MCF 10A (cell line): ENCODE measurements around the gene RAD9A. TPM values are rescaled to one million over a fixed set of nuclear protein-coding genes. Genes with fewer than 3 reads are reported as not detected.
A peak's percentile ranks its signal among the peaks of the same experiment; 100 is the strongest.
"Not testable (repeated sequence)": the region's sequence is repeated elsewhere in the genome, so short reads cannot be mapped to it uniquely, and the experiment has no call there.

Experiments used
- BruUV-seq: library from RNA; stranded (reverse); fragments of 400-500 nt; replicated peaks from 2 replicates; lab custom pipeline; 2021; lab: Mats Ljungman, UMichigan
- CTCF ChIA-PET: fragments of 300-600 bp; sonication (Branson Sonifier 250); formaldehyde crosslinking; extraction: SDS; loops from one replicate; lab custom pipeline; 2021; ENCODE audit warnings: antibody characterized with exemption, inconsistent platforms; lab: Yijun Ruan, JAX
- POLR2A ChIA-PET: fragments of 300-600, 350-650 bp; sonication (Branson Sonifier 250); formaldehyde crosslinking; extraction: SDS; loops from one replicate; lab custom pipeline; 2020; ENCODE audit warnings: antibody characterized with exemption, inconsistent platforms; lab: Yijun Ruan, JAX
- DNase-seq: peaks from one replicate; pipeline ENCODE4 v3.0.0-alpha.2; 2018; ENCODE audit not compliant: unreplicated experiment
- H3K27ac Mint-ChIP-seq: one replicate; pipeline ENCODE4 v1.8.0; 2022; ENCODE audit warnings: mild to moderate bottlenecking, low read depth, mixed read lengths; ENCODE audit not compliant: unreplicated experiment
- H3K27me3 Mint-ChIP-seq: one replicate; pipeline ENCODE4 v1.8.0; 2022; ENCODE audit warnings: mixed read lengths; ENCODE audit not compliant: insufficient read depth, unreplicated experiment
- H3K36me3 Mint-ChIP-seq: one replicate; pipeline ENCODE4 v1.8.0; 2022; ENCODE audit warnings: mild to moderate bottlenecking, moderate library complexity, mixed read lengths; ENCODE audit not compliant: insufficient read depth, unreplicated experiment
- H3K4me1 Mint-ChIP-seq: one replicate; pipeline ENCODE4 v1.8.0; 2022; ENCODE audit warnings: mixed read lengths; ENCODE audit not compliant: insufficient read depth, unreplicated experiment
- H3K4me3 Mint-ChIP-seq: one replicate; pipeline ENCODE4 v1.8.0; 2022; ENCODE audit warnings: mild to moderate bottlenecking, moderate library complexity, mixed read lengths; ENCODE audit not compliant: unreplicated experiment
- H3K9me3 Mint-ChIP-seq: one replicate; pipeline ENCODE4 v1.8.0; 2022; ENCODE audit warnings: mixed read lengths; ENCODE audit not compliant: unreplicated experiment
- CTCF ChIP-seq: fragments of 200-600 bp; IDR thresholded peaks from one replicate; pipeline ENCODE4 v1.8.0; 2022; ENCODE audit warnings: antibody characterized with exemption, mild to moderate bottlenecking; ENCODE audit not compliant: unreplicated experiment
- intact Hi-C: fragments of 100-400 bp; cut with micrococcal nuclease; formaldehyde crosslinking; loops from 2 replicates; pipeline ENCODE4 v1.14.1; 2022
- total RNA-seq: library from RNA; stranded (reverse); gene quantifications from 2 replicates; pipeline ENCODE4 v1.2.3, GENCODE V29; 2022

RAD9A gene
- total RNA-seq, 1 experiment from 2014 or later = 9.9 TPM

GRCh38 chr11:67421430-67422031 lies 29.7 kb downstream of the RAD9A start:
- intact Hi-C loops = no loop called here

GRCh38 chr11:67422891-67423290 lies 31.1 kb downstream of the RAD9A start:
- Mint-ChIP-seq H3K27ac (no peak overlapping the region), H3K36me3 (no peaks in the 10 kb centered on the region), H3K9me3 (no peaks in the 10 kb centered on the region), H3K4me3 (peak overlapping the region; percentile 50), H3K4me1 (peaks cover 12% of the 10 kb centered on the region), H3K27me3 (no peaks in the 10 kb centered on the region)
- no peak for TF ChIP-seq CTCF
- CTCF ChIA-PET = no interaction called here
- intact Hi-C loops = no loop called here
- BruUV-seq = no TSS peak
- POLR2A ChIA-PET = interaction anchor here (0.6 to 3.3 kb wide), 4 partner anchors 21 to 60 kb away, joined by 3 to 27 read pairs (median 3); partner anchors contain the start of genes AIP, PPP1CA and RAD9A
- peak; percentile 51 for DNase-seq

More at GRCh38 chr11:67421430-67422031, 29.7 kb downstream of the RAD9A start:
- ChIA-PET CTCF (no interaction called here), POLR2A (interaction anchor here (1.2 to 3.3 kb wide), 9 partner anchors 8 to 162 kb away, joined by 3 to 27 read pairs (median 11); partner anchors contain the start of genes GSTP1, PPP1CA, RAD9A and RPS6KB2)
- Mint-ChIP-seq H3K27ac (no peak overlapping the region), H3K4me1 (peaks cover 15% of the 10 kb centered on the region), H3K4me3 (peak overlapping the region; percentile 74), H3K27me3 (no peaks in the 10 kb centered on the region), H3K36me3 (no peaks in the 10 kb centered on the region), H3K9me3 (no peaks in the 10 kb centered on the region)
- no peak for TF ChIP-seq CTCF
- no TSS peak for BruUV-seq
- DNase-seq = no peak

- TF ChIP-seq CTCF = no peak
- no peak overlapping the region for H3K27ac Mint-ChIP-seq
- H3K27me3 Mint-ChIP-seq = no peaks in the 10 kb centered on the region
- peaks cover 12% of the 10 kb centered on the region for H3K4me1 Mint-ChIP-seq
- H3K4me3 Mint-ChIP-seq = no peak overlapping the region
- POLR2A ChIA-PET = interaction anchor here (0.6 to 1.2 kb wide), 3 partner anchors 23 to 41 kb away, joined by 3 read pairs; partner anchors contain the start of gene RAD9A
- no peaks in the 10 kb centered on the region for H3K9me3 Mint-ChIP-seq
- H3K36me3 Mint-ChIP-seq = peaks cover 3% of the 10 kb centered on the region
- no peak for DNase-seq
- no TSS peak for BruUV-seq
- CTCF ChIA-PET = interaction anchor here (0.6 kb wide), 1 partner anchor 19 kb away, joined by 3 read pairs; no protein-coding TSS in a partner anchor
- intact Hi-C loops = no loop called here
These were observed 31.7 kb downstream of the RAD9A start for GRCh38 chr11:67423466-67423865.

GRCh38 chr11:67423891-67424613 lies 32.3 kb downstream of the RAD9A start:
- no peak overlapping the region for H3K4me3 Mint-ChIP-seq
- DNase-seq = no peak
- H3K4me1 Mint-ChIP-seq = peaks cover 12% of the 10 kb centered on the region
- no peaks in the 10 kb centered on the region for H3K9me3 Mint-ChIP-seq
- peaks cover 9% of the 10 kb centered on the region for H3K36me3 Mint-ChIP-seq
- no peaks in the 10 kb centered on the region for H3K27me3 Mint-ChIP-seq
- ChIA-PET CTCF (interaction anchor here (0.6 kb wide), 1 partner anchor 19 kb away, joined by 3 read pairs; no protein-coding TSS in a partner anchor), POLR2A (interaction anchor here (1.1 kb wide), 1 partner anchor 41 kb away, joined by 3 read pairs; no protein-coding TSS in a partner anchor)
- intact Hi-C loops = no loop called here
- TF ChIP-seq CTCF = no peak
- no peak overlapping the region for H3K27ac Mint-ChIP-seq
- no TSS peak for BruUV-seq

- BruUV-seq, intact Hi-C loops, H3K4me1 Mint-ChIP-seq, DNase-seq, H3K27me3 Mint-ChIP-seq, H3K9me3 Mint-ChIP-seq: not testable (repeated sequence)
- ChIA-PET POLR2A (interaction anchor here (0.6 to 2.9 kb wide), 8 partner anchors 16 to 56 kb away, joined by 3 to 32 read pairs (median 10); partner anchors contain the start of genes AIP, CORO1B and PPP1CA), CTCF (interaction anchor here (1.4 to 2.1 kb wide), 2 partner anchors 26 to 40 kb away, joined by 5 to 8 read pairs; partner anchors contain the start of gene PPP1CA)
- Mint-ChIP-seq H3K27ac (peak overlapping the region; percentile 92), H3K36me3 (peaks cover 34% of the 10 kb centered on the region), H3K4me3 (peak overlapping the region; percentile 96)
These were observed 35.6 kb downstream of the RAD9A start for GRCh38 chr11:67427364-67427859.
